HG03097 (cell line): Measurements from ENCODE around the gene CDKN2C.
"Not testable (repeated sequence)": the region's sequence is repeated elsewhere in the genome, so short reads cannot be mapped to it uniquely, and the experiment has no call there.

Experiments used
- ATAC-seq: cut with Tn5 transposase; IDR thresholded peaks from one replicate; pipeline ENCODE4 v1.9.1; 2021; ENCODE audit not compliant: unreplicated experiment, low FRiP score

Gene CDKN2C

GRCh38 chr1:50969611-50970508 lies at the start of gene CDKN2C:
TSS of gene CDKN2C (plus strand) at chr1:50970245. CDS start at chr1:50970369, 124 bp downstream.
- peak; percentile 18 for ATAC-seq

GRCh38 chr1:50920409-50920808 lies 49.6 kb upstream of the CDKN2C start:
- ATAC-seq: no peak

- ATAC-seq: no peak
These were observed 49.0 kb upstream of the CDKN2C start for GRCh38 chr1:50921029-50921428.

DNA sequence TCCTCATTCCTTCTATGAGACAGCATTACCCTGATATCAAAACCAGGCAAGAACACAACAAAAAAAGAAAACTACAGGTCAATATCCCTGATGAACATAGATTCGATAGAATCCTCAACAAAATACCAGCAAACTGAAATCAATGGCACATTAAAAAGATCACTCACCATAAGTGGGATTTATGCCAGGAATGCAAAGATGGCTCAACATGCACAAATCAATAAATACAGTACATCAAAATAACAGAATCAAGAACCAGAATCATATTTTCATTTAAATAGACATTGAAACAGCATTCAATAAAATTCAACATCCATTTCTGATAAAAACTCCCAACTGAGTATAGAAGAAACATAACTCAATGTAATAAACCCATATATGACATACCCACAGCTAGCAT lies 46.5 kb upstream of the CDKN2C start:
- ATAC-seq: no peak

GRCh38 chr1:50929376-50929958 lies 40.6 kb upstream of the CDKN2C start:
- ATAC-seq: no peak

- no peak for ATAC-seq
These were observed 39.9 kb upstream of the CDKN2C start for GRCh38 chr1:50930193-50930592.

DNA sequence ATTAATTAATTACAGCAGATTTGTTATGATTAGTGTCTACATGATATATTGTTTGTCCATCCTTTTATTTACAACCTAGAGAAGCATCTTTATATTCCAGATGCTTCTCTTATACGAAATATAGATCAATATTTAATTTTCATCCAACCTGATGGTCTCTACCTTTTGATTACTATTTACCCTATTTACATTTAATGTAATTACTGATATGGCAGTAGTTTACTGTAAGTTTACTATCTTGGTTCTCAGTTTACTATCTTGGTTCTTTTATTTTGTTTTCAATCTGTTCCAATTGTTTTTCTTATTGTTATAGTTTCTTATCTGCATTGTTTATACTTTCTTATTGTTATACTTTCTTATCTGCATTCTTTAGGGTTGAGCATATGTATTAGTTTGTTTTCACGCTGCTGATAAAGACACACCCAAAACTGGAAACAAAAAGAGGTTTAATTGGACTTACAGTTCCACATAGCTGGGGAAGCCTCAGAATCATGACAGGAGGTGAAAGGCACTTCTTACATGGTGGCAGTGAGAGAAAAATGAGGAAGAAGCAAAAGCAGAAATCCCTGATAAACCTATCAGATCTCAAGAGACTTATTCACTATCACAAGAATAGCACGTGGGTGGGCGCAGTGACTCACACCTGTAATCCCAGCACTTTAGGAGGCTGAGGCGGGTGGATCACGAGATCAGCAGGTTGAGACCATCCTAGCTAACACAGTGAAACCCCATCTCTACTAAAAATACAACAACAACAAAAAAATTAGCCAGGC lies 38.9 kb upstream of the CDKN2C start:
- ATAC-seq: no peak

- ATAC-seq: not testable (repeated sequence)
These were observed 38.0 kb upstream of the CDKN2C start for GRCh38 chr1:50932043-50932442.

DNA sequence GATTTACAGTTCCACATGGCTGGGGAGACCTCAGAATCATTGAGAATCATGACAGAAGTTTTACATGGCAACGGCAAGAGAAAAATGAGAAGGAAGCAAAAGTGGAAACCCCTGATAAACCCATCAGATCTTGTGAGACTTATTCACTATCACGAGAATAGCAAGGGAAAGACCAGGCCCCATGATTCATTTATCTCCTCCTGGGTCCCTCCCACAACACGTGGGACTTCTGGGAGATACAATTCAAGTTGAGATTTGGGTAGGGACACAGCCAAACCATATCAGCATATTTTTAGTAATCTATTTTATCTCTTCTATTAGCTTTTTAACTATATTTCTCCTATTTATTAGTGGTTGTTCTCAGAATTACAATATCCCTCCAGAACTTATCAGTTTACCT lies 36.3 kb upstream of the CDKN2C start:
- not testable (repeated sequence) for ATAC-seq

GRCh38 chr1:50934838-50935237 lies 35.2 kb upstream of the CDKN2C start:
- no peak for ATAC-seq

DNA sequence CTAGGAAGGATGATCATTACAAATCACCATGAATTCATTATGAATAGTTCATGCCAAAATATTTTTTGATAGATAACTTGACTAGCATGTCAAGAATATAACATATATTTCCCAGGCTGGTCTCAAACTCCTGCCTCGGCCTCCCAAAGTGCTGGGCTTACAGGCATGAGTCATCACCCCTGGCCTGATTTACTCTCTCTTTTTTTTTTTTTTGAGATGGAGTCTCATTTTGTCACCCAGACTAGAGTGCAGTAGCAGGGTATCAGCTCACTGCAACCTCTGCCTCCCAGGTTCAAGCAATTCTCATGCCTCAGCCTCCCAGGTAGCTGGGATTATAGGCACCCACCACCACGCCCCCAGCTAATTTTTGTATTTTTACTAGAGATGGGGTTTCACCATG lies 34.8 kb upstream of the CDKN2C start:
- not testable (repeated sequence) for ATAC-seq

DNA sequence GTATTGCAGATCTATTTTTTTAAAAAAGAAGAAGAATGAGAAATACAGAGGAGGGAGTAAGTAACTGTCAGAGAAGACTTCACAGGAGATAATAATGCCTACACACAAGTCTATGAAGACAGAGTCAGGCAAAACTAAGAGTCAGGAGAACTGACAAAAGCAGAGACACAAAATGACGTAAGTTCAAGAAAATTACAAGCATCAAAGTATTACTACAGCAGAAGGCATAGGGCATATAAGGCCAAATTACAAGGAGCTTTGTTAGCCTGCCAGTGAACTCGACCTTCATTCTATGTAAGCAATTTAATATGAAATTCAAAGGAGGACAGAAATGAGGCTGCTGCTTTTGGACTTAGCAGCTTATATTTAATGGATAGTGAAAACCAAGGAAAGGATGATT lies 33.7 kb upstream of the CDKN2C start:
- ATAC-seq: no peak

- no peak for ATAC-seq
These were observed 29.8 kb upstream of the CDKN2C start for GRCh38 chr1:50940291-50940690.

DNA sequence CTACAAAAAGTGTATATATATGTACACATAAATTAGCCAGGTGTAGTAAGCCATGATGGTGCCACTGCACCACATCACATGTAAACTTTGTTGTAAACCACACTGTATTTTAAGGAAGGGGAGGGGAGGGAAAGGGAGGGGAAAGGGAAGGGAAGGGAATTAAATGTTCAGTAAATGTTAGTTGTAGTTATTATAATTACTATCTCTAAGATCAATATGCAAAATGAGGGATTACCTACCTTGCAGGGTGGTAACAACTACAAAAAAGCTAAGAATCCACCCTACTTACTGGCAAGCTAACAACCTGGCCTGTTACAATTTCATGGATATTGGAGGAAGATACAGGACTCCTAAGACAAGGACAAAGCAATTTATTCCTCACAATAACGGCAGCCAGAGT lies 27.7 kb upstream of the CDKN2C start:
- ATAC-seq: no peak

DNA sequence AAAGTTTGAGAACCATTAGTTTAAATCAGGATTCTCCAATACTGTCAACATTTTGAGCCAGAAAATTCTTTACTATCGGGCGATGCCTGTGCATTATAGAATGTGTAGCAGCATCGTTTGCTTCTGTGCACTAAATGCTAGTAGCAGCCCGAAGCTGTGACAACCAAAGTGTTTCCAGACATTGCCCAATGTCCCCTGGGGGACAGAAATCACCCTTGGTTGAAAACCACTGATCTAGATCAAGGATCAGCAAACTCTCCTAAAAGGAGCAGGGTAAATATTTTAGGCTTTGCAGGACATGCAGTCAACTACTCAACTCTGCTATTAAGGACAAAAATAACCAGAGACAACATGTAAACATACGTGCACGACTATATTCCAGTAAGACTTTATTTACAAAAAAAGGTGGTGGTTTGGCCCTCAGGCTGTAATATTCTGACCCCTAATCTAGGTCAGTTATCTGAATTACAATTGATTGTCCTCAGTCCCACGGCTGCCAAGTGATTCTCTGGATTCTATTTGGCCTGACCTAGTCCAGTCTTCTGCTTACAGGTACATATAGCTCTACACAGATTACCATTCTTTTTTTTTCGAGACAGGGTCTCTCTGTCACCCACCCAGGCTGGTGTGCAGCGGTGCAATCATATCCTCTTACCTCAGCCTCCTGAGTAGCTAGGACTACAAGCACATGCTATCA lies 20.6 kb upstream of the CDKN2C start:
- no peak for ATAC-seq

GRCh38 chr1:50950396-50950795 lies 19.6 kb upstream of the CDKN2C start:
- no peak for ATAC-seq

DNA sequence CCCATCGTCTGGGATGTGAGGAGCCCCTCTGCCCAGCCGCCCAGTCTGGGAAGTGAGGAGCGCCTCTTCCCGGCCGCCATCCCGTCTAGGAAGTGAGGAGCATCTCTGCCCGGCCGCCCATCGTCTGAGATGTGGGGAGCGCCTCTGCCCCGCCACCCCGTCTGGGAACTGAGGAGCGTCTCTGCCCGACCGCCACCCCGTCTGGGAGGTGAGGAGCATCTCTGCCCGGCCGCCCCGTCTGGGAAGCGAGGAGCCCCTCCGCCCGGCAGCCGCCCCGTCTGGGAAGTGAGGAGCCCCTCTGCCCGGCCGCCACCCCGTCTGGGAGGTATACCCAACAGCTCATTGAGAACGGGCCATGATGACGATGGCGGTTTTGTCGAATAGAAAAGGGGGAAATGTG lies 17.5 kb upstream of the CDKN2C start:
- ATAC-seq: not testable (repeated sequence)

DNA sequence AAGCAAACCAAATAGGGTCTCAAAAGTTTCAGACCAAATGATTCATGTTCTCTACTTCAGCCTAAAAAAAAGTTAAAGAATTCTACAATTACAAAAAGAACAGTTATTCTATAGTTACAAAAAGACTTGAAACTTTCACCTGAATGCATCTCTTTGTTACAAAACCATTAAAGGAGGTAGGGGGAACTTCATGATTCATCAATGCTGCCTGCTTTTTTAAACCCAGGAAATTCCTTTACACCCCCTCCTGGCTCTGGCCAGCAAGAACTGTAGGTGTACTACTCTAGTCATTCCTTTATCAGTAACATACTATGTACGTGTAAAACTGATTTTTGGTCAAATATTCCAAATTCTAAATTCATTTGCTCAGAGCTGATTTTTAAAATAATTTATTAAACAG lies 14.9 kb upstream of the CDKN2C start:
- ATAC-seq: no peak

DNA sequence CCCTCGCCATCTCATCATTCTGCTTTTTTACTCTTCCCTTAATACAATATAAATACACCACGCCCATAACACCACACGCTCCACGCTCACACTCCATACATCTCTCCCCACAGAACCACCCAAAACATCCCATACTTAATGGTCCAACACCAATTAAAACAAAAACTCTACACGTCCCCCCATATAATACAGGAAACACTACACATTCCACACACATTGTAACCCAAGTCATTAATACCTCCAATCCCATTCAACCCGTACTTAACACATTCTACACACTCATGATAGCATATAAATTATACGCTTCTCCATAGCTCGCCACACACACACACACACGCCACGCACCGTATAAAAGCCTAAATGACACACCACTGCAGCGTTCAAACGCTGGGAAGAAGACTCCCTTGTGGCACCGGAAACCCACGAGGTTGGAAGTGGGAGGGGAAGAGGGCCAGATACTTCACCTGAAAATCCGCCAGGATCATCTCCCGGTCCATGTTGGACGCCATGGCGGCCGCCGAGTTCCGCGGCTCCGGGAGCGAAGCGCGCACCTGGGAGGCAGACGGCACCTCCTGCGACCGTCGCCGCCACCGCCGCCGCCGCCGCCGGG lies 10.6 kb upstream of the CDKN2C start:
- no peak for ATAC-seq
